GM18909 (cell line): Measurements from ENCODE around the gene DPP10.

Experiments used
- ATAC-seq: cut with Tn5 transposase; IDR thresholded peaks from one replicate; pipeline ENCODE4 v1.9.1; 2021; ENCODE audit warnings: mild to moderate bottlenecking; ENCODE audit not compliant: unreplicated experiment, poor library complexity

The DPP10 gene

DNA sequence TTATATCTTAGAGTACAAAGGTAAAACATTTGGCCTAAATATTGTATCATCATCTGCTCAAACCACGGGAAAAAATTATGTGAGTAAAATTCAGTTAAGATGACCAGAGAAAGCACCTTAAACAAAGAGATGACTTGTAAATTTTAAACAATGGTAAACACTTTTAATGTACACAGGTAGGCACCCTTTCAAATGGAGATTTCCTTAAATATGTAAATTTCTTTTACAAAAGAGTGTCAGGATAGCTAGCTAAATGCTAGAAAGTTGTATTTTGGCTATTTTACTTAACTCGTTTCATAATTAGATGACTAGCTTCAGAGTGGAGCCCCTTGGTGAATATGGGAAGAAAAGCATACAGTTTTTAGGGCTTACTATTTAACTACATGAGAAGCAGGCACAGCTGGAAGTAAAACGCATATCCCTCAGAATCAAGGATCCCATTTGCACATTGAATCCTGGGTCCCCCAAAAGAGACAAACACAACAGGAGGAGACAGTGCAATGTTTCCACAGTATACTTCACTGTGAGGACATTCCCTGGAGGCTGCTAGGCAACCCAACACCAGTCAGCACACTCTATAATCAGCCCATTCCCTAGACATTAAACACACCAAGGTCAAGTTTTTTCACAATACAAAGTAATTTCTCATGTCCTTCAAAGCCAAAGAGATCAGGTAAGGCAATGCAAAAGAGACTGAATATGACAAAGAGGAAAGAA is 1154.4 kb downstream of the DPP10 start:
- no peak for ATAC-seq

DNA sequence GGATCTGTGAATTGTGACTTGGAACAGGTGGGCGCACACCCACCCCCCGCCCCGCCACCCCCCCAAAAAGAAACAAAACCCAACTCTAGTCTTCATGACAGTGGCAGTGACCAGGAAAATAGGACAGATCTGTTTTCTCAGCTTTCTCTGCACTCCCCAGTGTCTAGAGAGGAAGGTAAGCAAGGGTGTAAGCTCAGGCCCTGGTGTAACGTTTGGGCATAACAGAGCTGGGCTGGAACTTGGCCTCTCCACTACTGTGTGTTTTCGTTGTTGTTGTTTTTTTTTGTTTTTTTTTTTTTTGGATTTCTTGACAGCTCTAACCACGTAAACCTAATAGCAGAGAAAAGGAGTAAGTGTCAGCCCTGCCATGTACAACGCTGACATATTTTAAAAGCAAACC is 1160.8 kb downstream of the DPP10 start:
- no peak for ATAC-seq

DNA sequence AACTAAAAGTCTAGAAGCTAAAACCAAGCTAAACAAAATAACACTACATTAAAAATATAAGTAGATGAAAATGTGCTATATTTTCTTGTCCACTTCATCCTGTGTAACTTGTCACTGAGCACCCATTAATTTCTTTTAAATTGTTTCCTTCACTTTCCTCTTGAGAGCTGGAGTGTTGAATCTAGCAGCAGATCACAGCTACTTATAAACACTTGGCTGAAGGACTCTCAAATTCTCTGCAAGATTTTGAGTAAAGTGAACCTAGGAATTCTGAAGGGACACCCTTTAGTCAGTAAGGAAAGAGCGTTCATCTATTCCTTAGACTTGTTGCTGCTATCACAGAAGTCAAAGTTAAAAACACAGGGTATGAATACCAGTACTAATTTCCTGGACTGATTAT is 1163.9 kb downstream of the DPP10 start:
- ATAC-seq, result no peak

DNA sequence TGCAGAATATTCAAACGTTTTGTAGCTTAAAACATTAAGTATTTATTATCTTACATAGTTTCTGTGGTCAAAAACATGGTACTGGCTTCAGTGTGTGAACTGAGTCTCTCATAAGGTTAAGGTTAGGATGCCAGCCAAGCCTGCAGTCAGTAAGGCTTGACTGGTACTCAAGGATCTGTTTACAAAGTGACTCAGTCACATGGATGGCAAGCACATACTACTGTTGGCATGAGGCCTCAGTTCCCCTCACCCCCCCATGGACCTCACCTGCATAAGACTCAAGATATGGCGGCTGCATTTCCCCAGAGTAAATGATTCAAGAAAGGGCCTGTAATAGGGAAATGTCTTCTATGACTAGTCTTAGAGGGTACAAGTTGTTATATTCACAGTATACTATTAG is 1167.5 kb downstream of the DPP10 start:
- no peak for ATAC-seq

DNA sequence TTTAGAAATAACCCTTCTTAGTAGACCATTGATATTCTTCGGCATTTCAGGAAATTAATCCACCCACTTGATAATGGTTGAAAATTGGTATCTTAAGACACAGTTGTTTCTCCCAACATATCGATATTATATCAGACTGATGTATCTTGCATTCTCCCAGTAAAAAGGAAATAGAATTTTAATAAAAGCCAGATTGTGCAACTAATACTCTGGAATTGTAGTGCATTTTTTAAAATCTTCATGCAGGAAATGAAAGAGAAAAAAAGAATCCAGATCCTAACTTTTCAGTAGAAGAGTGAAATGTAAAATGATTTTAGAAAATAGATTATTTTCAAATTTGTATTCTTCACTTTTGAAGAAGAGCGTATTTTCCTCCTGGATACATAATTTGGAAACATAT is 1168.4 kb downstream of the DPP10 start:
- ATAC-seq, result no peak

DNA sequence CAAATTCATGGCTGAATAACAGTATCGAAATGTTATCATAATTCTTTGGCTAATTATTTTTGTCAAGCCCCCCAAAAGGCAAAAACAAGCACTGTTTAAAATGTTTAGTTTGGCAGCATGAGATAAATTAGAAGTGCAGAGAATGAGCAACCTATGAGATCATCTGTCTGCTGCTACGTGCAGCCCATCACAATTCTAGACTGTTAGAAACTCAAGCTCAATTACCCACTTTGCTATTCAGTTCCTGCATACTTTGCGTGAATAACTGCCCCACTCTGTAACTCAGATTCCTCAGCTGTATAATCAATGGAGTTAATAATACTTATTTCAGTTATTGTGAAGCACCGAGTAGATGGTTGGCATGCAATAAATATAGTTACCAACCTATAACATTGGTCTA is 1181.9 kb downstream of the DPP10 start:
- no peak for ATAC-seq

DNA sequence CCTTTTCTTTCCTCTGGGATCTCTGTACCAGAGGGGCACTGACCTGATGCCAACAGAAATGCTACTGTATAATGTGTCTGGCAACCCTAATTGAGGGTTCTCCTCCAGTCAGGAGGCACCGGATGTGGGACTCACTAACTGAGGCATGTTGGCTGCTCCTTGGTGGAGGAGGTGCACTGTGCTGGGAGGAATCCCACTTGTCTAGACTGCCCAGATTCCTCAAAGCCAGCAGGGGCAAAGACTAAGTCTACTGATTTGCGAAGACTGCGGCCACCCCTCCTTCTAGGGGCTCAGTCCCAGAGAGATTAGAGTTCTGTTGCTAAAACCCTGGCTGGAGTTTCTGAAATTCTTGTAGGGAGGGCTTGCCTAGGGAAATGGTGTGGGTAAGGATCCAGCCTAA is 1192.1 kb downstream of the DPP10 start:
- ATAC-seq, result no peak

DNA sequence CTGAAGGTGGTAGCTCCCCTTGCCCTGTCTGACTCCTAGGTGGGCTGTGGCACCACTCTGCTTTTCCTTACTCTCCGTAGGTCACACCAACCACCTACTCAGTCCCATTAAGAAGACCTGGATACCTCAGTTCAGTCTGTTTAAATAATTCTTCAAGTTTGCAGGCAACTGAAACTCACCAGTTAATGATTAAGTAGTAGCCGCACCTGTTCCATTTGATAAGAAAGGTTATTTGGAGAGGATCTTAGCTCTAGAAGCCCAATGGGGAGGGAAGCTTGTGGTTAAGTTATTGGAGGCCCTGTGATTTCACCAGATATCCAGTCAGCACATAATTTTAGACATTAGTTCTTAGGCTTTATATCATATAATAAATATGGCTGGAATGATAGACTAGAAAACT is 1193.0 kb downstream of the DPP10 start:
- ATAC-seq, result no peak

DNA sequence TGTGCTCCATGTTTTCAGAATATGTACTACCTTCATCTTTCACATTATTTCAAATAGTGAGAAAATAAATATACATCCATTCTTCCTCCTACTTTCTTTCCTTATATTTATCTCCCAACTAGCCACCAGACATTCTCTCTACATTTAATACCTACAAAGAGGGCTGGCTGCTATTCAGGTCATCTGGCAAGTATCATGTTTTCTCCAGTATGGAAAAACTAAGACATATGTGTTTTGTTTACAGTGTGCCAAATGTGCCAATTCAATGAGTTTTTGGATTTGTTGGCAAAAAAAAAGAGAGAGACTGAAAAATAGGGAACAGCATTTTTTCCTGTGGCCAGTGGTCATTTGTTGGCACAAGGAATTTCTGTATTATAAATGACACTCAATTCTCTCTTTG is 1207.3 kb downstream of the DPP10 start:
- ATAC-seq, result no peak

DNA sequence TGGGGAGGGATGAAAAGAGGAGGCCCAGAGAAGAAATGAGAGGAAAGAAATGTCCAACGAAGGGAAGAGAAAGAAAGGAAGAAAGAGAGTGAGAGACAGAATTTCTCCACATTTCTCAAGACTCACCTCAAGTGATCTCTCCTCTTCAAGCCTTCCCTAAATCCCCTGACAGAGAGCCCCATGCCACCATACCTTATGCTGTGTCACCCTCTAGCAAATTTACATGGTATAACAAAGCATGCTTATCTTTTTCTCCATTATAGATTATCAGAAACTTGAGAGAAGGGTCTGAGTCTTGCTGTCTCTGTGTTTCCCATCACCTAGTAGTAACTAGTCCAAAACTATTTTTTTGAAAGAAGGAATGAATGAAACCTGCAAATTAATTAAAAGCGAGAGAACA is 1208.4 kb downstream of the DPP10 start:
- ATAC-seq, result no peak

DNA sequence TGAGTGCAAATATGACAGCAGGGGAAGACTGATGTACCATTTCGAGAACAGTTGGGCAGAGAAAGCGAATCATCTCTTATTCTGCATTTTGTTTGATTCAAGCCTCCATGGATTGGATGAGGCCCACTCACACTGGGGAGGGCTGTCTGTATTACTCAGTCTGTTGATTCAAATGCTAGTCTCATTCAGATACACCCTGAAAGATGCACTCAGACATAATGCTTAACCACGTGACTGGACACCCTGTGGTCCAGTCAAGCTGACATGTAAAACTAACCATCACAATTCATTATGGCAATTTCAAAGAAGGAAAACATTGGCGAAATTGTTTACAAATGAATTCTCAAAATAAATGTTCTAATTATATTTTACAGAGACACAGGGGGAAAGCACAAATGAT is 1210.2 kb downstream of the DPP10 start:
- ATAC-seq, result no peak

DNA sequence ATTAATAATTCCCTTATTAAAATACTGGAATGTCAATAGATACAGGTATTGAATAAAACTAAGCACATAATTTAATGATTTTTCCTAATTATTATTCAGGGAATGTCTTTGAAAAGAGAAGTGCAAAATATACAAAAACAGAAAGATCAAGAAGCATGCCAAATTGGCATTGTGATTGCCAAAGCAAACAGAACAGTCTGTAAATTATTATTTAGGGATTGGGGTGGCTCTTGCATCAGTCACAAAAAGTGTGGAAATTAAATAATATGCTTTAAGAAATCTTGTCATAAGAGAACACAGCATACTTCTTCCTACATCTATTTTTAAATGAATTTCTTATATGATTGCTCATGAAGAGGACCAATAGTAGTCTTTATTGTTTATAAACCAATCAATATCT is 1211.9 kb downstream of the DPP10 start:
- no peak for ATAC-seq

DNA sequence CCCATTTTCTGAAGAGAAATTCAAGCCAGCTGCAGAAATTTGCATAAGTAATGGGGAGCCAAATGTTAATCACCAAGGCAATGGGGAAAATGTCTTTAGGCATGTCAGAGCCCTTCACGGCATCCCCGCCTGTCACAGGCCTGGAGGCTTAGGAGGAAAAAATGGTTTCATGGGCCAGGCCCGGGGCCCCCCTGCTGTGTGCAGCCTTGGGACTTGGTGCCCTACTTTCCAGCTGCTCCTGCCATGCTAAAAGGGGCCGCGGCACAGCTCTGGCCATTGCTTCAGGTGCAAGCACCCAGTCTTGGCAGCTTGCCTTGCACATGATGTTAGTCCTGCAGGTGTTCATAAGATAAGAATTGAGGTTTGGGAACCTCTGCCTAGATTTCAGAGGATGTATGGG is 1235.7 kb downstream of the DPP10 start:
- ATAC-seq, result no peak

DNA sequence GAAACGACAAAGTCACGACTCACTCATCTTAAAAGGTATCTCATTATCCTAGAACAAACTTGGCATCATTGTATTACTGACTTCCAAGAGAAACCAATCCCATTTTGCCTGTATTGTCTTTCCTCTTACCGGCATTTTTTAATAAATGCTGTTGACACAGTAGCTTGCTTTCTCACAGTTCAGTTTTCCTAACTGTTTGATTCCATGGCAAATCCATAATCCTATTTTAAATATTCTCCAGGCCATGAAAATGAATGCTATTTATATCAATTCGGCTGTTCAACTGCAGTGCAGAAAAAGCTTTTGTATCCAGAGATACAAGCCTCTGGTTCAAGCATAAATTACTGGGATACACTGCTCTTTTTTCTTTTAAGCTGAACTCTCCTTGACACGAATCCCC is 1241.9 kb downstream of the DPP10 start:
- ATAC-seq, result no peak

DNA sequence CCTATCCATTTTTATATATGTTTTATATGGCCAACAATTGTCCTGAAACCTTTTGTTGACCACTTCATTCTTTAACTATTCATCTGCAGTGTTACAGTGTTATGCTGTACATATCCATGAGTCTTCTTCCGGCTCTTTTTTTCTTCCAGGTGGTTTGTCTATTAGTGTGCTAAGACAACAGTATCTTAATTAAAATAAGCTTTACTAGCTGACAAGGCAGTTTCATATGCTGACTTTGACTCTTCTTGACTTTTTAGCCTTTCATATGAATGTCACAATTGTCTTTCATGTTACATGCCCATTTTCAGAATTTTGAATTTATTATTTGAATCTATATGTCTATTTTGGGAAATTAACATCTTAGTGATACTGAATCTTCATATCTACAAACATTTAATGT is 1249.0 kb downstream of the DPP10 start:
- ATAC-seq, result no peak

DNA sequence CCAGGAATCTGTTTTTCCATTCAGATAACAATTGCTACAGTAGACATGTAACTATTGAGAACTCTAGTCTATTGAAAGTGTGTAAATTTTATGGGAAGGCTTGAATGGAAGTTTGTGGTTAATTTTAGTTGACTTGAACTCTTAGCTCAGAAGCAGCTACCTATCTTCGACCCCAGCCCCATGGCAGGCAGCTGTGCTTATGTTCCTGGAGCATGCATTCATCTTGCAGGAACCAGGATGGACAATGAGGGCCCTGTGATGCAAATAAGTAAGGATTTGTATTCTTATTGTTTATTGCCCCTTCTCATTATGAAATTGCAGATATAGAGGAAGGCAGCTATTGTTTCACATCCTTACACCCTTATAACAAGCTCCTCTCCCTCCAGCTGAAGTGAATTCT is 1252.2 kb downstream of the DPP10 start:
- no peak for ATAC-seq

DNA sequence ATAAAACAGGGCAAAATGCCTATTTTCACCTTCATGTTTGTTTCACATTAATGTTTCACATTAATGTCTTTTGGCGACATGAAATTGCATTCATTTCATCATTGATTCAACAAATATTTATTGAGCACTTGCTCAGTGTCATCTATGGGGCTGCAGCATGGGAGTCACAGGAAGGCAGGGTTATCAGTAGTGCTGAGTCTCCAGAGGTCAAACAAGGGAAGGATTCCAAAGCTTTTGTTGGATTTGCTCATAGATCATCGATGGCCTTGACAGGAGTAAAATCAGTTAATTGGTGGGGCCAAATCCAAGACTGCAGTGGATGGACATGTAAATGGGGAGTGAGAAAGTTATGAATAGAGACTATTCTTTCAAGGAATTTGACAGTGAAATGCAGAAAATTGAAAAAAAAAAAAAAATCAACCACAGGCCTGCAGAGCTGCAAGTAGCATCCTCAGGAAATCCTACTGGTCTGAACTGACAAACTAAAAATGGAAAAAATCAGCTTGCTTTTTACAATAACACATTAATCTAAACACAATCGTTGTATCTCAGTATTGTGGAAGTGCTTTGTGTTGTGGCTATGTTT is 1290.8 kb downstream of the DPP10 start:
- ATAC-seq, result no peak

DNA sequence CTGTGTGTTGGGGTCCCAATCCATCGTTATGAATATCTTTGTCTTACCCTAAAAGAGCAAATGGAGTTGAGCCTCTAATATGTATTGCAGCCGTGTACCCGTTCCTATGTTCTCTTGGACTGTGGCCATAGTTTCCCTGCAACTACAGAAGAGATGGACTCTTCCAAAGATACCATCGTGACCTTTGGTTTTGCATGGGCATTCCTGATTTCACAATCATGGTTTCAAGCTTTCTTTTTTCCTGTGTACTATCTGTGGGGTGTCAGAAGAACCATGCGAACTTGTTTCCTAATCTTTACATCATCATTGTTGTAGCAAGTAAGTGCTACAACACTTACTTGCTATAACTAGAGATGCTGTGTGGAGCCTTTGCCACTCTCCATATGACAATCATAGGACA is 1295.7 kb downstream of the DPP10 start:
- ATAC-seq, result no peak

DNA sequence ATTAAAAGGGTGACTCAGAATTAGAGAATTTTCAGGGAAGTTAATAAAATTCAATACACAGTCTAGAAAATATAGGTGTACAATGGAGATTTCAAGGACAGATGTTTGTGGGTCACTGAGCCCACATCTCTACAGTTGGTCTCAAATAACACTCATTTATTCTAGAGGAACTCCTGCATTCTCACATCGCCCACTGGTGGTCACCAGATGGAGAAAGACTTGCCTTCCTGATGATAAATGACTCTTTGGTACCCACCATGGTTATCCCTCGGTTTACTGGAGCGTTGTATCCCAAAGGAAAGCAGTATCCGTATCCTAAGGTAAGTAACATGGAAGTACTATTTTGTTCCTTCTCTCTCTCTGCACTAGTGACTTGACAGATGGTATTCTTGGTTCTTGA is 1297.1 kb downstream of the DPP10 start:
- no peak for ATAC-seq

DNA sequence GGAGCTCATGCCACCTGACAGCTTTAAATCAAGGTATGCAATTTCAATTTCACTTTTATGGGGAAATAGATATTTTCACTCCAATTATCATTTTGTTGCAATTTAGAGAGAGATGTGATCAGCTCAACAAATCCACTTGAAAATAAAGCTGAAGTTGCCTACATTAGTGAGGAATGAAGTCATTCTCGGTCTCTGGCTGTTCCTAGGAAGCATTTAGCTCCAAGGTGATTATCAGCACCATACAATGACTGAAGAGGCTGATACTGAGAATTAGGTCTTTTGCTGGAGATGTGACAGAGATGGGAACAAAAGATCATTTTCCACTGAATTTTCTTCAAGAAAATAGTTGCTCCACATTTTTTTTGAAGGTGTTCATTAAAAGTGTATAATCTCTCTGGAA is 1303.7 kb downstream of the DPP10 start:
- no peak for ATAC-seq

DNA sequence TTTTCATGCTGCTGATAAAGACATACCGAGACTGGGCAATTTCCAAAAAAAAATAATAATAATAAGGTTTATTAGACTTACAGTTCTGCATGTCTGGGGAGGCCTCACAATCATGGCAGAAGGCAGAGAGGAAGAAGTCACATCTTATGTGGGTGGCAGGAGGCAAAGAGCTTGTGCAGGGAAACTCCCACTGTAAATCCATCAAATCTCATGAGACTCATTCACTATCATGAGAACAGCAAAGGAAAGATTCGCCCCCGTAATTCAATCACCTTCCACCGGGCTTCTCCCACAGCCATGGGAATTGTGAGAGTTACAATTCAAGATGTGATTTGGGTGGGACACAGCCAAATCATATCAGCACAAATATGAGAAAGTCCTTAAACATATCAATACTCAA is 1314.8 kb downstream of the DPP10 start:
- ATAC-seq, result no peak

DNA sequence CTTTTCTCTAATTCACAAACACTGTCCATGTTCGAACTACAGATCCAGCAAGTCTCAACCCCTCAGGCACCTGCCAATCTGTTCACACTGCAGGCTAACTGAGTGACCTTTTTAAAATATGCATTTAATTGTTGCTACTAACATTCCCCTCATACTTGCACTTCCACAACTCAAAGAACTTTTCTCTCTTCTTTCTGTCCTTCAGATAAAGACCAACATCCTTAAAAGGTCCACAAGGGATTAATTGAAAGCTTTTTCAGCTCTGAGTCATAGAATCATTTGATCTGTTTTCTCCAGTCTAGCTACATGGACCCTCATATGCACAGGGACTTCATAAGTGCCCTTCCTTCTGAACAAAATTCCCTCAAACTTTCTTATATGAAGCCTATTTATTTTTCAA is 1321.2 kb downstream of the DPP10 start:
- no peak for ATAC-seq

DNA sequence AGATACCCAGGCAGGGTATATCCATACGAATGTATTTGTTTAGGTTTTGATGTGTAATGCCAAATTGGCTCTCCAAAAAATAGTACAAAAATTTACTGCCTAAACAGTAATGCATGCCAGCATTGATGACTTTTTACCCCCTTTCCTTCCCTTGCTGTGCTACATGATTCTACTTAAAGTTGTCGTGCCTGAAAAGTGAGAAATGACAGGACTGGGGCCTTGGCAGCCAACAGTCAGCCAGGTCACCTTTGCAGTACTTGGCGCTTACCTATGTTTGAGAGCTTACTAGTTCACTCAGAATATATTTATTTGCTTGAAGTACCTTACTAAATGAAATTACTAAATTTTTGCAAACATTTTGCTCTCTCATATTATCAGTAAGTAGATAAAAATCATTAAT is 1329.1 kb downstream of the DPP10 start:
- ATAC-seq, result no peak
